Tibial artery (tissue), 4 donors: ENCODE data around the gene KCNQ1.

Source experiments
- DNase-seq, 2 donors: peaks; one replicate each; pipeline ENCODE4 v3.0.0-alpha.2; 2019
- H3K27ac ChIP-seq, 2 donors: fragments of 200-600 bp; sonication (generic) in 1 of 2; 1 replicate in 1 of 2; 2 replicates in 1 of 2; pipeline ENCODE4 v1.5.1; 2018 to 2019; ENCODE audit warnings: mild to moderate bottlenecking in 1 of 2
- H3K27me3 ChIP-seq, 2 donors: fragments of 200-600 bp; sonication (generic) in 1 of 2; one replicate each; pipeline versions ENCODE4 v1.5.1 to v1.6.0; 2016 to 2019
- H3K36me3 ChIP-seq, 3 donors: fragments of 200-600 bp; sonication (generic) in 2 of 3; one replicate each; pipeline ENCODE4 v1.5.1; 2016 to 2019; ENCODE audit warnings: mild to moderate bottlenecking in 2 of 3
- H3K4me1 ChIP-seq, 4 donors: fragments of 200-600 bp; sonication (generic) in 2 of 4; 1 replicate in 3 of 4; 2 replicates in 1 of 4; pipeline ENCODE4 v1.5.1; 2016 to 2019
- H3K4me3 ChIP-seq, 2 donors: fragments of 200-600 bp; sonication (generic) in 1 of 2; 1 replicate in 1 of 2; 2 replicates in 1 of 2; pipeline ENCODE4 v1.5.1; 2018 to 2019; ENCODE audit warnings: mild to moderate bottlenecking in 2 of 2
- H3K9me3 ChIP-seq, 3 donors: fragments of 200-600 bp; sonication (generic) in 1 of 3; one replicate each; pipeline ENCODE4 v1.5.1; 2016 to 2019
- intact Hi-C: fragments of 100-400 bp; cut with DNase I; formaldehyde crosslinking; loops from one replicate; pipeline ENCODE4 v1.15.0; 2023; ENCODE audit warnings: low total_unique reads
- TF ChIP-seq, protein P1 (sequence below), 2 experiments: fragments of 200-600 bp in 1 of 2; fragments of 450-650 bp in 1 of 2; IDR thresholded peaks; one replicate each; pipeline ENCODE4 v1.5.1; 2017 to 2019; ENCODE audit warnings: antibody characterized with exemption in 2 of 2, mild to moderate bottlenecking in 1 of 2, moderate library complexity in 1 of 2

The KCNQ1 gene

DNA sequence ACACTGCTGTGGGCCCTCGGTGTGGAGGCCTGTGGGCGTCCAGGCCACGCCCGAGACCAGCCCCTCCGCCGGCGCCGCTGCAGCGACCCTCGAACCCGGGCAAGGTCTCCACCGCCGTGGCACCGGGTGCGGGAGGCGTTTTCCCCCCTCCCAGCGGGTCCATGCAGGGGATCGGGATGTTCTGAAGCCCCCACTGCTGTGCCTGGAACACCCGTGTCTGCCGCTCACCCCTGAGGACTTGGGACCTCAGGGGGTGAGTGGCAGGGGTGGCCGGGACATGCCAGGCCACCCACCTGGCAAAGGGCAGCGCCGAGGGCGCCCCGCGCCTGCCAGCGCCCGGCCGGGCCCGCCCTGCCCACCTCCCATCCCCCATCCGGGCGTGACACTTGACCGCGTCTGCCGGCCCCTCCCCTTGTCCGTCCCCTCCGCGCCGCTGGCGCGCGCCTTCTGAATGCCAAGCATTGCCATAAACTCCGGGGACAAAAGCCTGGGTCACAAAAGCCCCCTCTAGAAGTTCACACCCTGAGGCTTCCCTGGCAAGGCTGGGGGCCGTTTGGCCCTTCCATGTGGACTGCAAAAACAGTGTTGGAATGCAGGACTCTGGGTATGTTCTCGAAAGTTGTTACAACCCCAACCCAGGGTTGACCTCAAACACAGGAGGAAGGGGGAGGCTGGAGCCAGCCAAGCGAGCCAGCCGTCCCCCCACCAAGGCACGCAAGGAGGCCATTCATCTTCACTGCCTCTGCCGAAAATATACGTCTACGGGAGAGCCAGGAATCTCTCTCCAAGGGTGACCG, 255.8 kb downstream of the KCNQ1 start:
- no peaks in the 10 kb centered on the region for H3K36me3 ChIP-seq
- no peaks in the 10 kb centered on the region for H3K9me3 ChIP-seq
- DNase-seq: peak; percentile 63 to 84
- peak overlapping the region; percentile 66 to 82 for H3K4me3 ChIP-seq
- H3K27me3 ChIP-seq: no peaks in the 10 kb centered on the region
- H3K4me1 ChIP-seq: peaks cover 0 to 28% (median 2%) of the 10 kb centered on the region in 4 donors
- peak overlapping the region; percentile 83 to 95 for H3K27ac ChIP-seq
- TF ChIP-seq, protein P1, sequence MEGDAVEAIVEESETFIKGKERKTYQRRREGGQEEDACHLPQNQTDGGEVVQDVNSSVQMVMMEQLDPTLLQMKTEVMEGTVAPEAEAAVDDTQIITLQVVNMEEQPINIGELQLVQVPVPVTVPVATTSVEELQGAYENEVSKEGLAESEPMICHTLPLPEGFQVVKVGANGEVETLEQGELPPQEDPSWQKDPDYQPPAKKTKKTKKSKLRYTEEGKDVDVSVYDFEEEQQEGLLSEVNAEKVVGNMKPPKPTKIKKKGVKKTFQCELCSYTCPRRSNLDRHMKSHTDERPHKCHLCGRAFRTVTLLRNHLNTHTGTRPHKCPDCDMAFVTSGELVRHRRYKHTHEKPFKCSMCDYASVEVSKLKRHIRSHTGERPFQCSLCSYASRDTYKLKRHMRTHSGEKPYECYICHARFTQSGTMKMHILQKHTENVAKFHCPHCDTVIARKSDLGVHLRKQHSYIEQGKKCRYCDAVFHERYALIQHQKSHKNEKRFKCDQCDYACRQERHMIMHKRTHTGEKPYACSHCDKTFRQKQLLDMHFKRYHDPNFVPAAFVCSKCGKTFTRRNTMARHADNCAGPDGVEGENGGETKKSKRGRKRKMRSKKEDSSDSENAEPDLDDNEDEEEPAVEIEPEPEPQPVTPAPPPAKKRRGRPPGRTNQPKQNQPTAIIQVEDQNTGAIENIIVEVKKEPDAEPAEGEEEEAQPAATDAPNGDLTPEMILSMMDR (IDR thresholded peaks at IDR 0.05): no peak
- intact Hi-C loops: no loop called here

DNA sequence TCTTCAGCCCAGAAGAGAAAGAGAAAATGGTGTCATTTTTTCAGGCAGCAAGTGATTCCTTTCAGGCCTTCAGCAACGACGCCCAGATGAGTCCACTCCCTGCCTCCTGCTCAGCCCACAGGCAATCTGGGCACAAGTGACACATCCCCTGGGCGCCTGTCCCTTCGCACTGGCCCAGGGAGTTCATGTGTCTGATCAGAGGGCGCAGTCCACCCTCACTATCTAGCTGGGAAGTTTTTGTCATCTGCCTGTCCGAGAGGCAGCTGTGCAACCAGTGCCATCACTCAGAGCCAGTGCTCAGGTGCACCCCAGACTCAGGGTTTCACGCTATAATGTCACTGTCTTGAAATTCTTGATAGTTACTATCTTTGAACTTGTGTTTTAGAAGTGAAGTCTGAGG, 256.4 kb downstream of the KCNQ1 start:
- no peak overlapping the region for H3K4me3 ChIP-seq
- peaks cover 0 to 26% (median 2%) of the 10 kb centered on the region in 4 donors for H3K4me1 ChIP-seq
- TF ChIP-seq, protein P1 (IDR thresholded peaks at IDR 0.05): no peak
- H3K36me3 ChIP-seq: no peaks in the 10 kb centered on the region
- peak in 1 of 2 donors; percentile 63 for DNase-seq
- H3K27ac ChIP-seq: peak overlapping the region; percentile 83 to 95
- no peaks in the 10 kb centered on the region for H3K27me3 ChIP-seq
- intact Hi-C loops: no loop called here
- peaks cover 0 to 2% (median 0%) of the 10 kb centered on the region in 3 donors for H3K9me3 ChIP-seq

DNA sequence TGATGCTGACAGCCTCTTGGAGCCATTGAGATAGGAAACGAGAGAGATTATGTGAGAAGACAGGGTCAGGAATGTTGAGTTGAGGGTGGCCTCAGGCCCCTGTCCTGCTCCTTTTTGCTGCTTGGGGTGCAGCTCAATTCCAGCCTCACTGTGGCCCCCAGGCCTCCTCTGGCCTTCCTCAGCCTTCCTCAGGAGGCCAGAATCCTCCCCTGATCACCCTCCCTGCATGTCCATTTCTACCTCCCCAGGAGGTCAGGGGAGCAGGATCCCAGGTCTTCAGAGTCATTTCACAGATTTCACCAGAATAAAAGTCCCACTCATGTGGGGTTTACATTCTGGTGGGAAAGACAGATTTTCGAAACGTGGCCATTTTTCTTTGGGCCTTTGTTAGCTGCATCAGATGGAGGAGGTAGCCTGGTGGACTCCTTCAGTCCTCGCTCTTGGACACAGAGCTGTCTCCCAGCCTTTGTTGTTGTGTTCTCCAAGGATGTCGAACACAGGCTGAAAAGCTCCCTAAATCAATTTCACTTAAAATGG, 257.2 kb downstream of the KCNQ1 start:
- Histone ChIP-seq H3K4me3 (no peak overlapping the region), H3K9me3 (peaks cover 0 to 4% (median 0%) of the 10 kb centered on the region in 3 donors), H3K36me3 (no peaks in the 10 kb centered on the region), H3K27ac (no peak overlapping the region), H3K27me3 (no peaks in the 10 kb centered on the region), H3K4me1 (peaks cover 0 to 21% (median 2%) of the 10 kb centered on the region in 4 donors)
- intact Hi-C loops: no loop called here
- TF ChIP-seq, protein P1 (IDR thresholded peaks at IDR 0.05): no peak
- peak in 1 of 2 donors; percentile 17 for DNase-seq

DNA sequence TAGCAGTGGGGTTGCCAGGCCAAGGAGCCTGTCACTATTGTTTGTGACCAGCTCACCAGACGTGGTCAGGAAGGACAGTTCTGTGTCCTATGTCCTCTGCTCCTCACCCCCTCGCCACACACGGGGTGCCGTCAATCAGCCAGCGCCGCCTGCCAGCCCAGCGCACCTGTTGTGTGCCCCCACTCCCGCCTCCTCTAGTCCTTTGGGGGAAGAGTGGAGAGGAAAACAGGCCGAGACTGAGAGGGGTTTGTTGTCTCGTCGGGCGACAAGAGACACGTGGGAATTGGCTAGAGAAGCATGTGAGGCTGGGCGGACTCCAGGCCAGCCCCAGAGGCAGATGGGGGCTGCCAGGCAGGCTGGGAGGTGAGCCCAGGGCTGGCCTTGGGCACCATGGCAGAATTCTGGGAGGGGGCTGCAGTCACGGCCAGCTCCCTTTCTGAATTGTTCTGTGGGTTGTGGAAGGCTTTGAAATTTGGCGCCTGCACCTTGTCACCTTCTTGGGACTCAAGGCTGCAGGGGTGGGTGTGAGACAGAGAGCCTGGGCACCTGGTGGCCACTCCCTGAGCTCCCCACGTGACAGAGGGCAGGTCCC, 258.1 kb downstream of the KCNQ1 start:
- intact Hi-C loops: no loop called here
- no peaks in the 10 kb centered on the region for H3K36me3 ChIP-seq
- peaks cover 0 to 4% (median 0%) of the 10 kb centered on the region in 3 donors for H3K9me3 ChIP-seq
- no peak overlapping the region for H3K4me3 ChIP-seq
- H3K27me3 ChIP-seq: no peaks in the 10 kb centered on the region
- H3K4me1 ChIP-seq: peaks cover 0 to 14% (median 4%) of the 10 kb centered on the region in 4 donors
- TF ChIP-seq, protein P1 (IDR thresholded peaks at IDR 0.05): no peak
- DNase-seq: no peak
- no peak overlapping the region for H3K27ac ChIP-seq

DNA sequence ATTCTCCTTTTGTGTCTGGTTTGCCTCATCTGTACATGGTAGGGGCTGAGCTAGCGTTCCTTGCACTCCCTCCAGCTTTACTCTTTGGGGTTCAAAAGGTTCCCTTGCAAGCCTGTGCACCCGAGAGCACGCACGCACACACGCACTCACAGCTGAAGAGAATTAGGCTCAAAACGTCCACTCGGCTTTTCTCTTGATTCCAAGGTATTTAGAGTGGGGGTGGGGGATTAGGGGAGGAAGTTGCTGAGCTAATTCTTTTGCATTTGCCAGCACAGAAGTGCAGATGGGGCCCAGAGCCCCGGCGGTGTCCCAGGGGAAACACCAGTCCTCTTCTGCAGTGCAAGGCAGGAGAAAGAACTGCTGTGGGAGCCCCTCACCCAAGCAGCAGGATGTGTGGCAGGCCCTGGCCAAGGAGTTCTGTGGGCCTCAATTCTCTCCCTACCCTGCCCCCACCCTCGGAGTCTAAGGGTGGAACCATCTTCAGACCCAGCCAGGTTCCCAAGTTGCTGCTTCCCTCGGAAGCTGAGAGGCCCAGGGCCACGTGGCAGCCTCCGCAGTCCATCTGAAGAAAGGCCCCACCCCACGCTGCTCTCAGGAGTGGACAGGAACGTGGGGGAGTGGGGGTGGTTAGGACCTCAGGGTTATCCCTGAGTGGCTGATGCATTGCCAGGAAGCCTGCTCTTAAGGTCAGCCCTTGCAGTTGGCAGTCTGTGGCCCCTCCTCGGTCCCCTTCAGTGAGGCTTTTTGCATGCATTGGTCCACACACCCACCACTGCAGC, 258.7 kb downstream of the KCNQ1 start:
- Histone ChIP-seq H3K9me3 (peaks cover 0 to 4% (median 0%) of the 10 kb centered on the region in 3 donors), H3K27me3 (no peaks in the 10 kb centered on the region), H3K4me3 (no peak overlapping the region), H3K4me1 (peaks cover 0 to 14% (median 11%) of the 10 kb centered on the region in 4 donors), H3K36me3 (no peaks in the 10 kb centered on the region), H3K27ac (no peak overlapping the region)
- intact Hi-C loops: no loop called here
- DNase-seq: no peak
- TF ChIP-seq, protein P1 (IDR thresholded peaks at IDR 0.05): no peak
